GM21360 (cell line): ENCODE results near the gene MICAL2.

ENCODE experiments used
- ATAC-seq: cut with Tn5 transposase; IDR thresholded peaks from one replicate; pipeline ENCODE4 v1.9.1; 2021; ENCODE audit warnings: mild to moderate bottlenecking, moderate library complexity; ENCODE audit not compliant: unreplicated experiment

The MICAL2 gene

GRCh38 chr11:12183827-12184620 is 73.6 kb downstream of the MICAL2 start:
- ATAC-seq: no peak

- ATAC-seq: no peak
Measured at GRCh38 chr11:12184699-12185098, 74.3 kb downstream of the MICAL2 start.

- ATAC-seq: no peak
Measured at GRCh38 chr11:12185106-12185690, 74.8 kb downstream of the MICAL2 start.

GRCh38 chr11:12185914-12186313 is 75.5 kb downstream of the MICAL2 start:
- ATAC-seq: no peak

GRCh38 chr11:12186701-12187100 is 76.3 kb downstream of the MICAL2 start:
- ATAC-seq: no peak

- no peak for ATAC-seq
Measured at GRCh38 chr11:12187399-12187798, 77.0 kb downstream of the MICAL2 start.

- peak; percentile 84 for ATAC-seq
Measured at GRCh38 chr11:12188548-12189317, 78.3 kb downstream of the MICAL2 start.

GRCh38 chr11:12189543-12190235 is 79.3 kb downstream of the MICAL2 start:
- ATAC-seq: no peak

- no peak for ATAC-seq
Measured at GRCh38 chr11:12190511-12190910, 80.1 kb downstream of the MICAL2 start.

GRCh38 chr11:12192794-12193514 is 82.6 kb downstream of the MICAL2 start:
- ATAC-seq: no peak

- ATAC-seq: no peak
Measured at GRCh38 chr11:12193515-12194336, 83.3 kb downstream of the MICAL2 start.

- ATAC-seq: peak; percentile 81
Measured at GRCh38 chr11:12195768-12196167, 85.4 kb downstream of the MICAL2 start.

GRCh38 chr11:12196308-12196707 is 85.9 kb downstream of the MICAL2 start:
- no peak for ATAC-seq

GRCh38 chr11:12196872-12197271 is 86.5 kb downstream of the MICAL2 start:
- no peak for ATAC-seq

GRCh38 chr11:12198251-12199222 is 88.1 kb downstream of the MICAL2 start:
- no peak for ATAC-seq

GRCh38 chr11:12199231-12199948 is 89.0 kb downstream of the MICAL2 start:
- no peak for ATAC-seq

GRCh38 chr11:12200279-12200990 is 90.0 kb downstream of the MICAL2 start:
- no peak for ATAC-seq
